Kidney epithelial cell (primary cell): ENCODE measurements around the gene ELMO1. TPM values are rescaled to one million over a fixed set of nuclear protein-coding genes. Genes with fewer than 3 reads are reported as not detected.

Experiments used
- DNase-seq: peaks from one replicate; pipeline ENCODE4 v3.0.0-alpha.2; 2010; ENCODE audit warnings: low read depth
- H3K27me3 ChIP-seq: 2 replicates; pipeline ENCODE4 v1.6.0; 2011; ENCODE audit warnings: low read length; ENCODE audit not compliant: control insufficient read depth, insufficient read depth
- H3K36me3 ChIP-seq: 2 replicates; pipeline ENCODE4 v1.5.1; 2011; ENCODE audit warnings: low read length; ENCODE audit not compliant: control insufficient read depth, insufficient read depth
- H3K4me3 ChIP-seq: 2 replicates; pipeline ENCODE4 v1.5.1; 2011; ENCODE audit warnings: low read depth, mild to moderate bottlenecking, control low read depth, low read length
- total RNA-seq: library from RNA; depleted of rRNA; stranded (reverse); fragments of >200 nt; gene quantifications from 2 replicates; pipeline ENCODE4 v1.2.3, GENCODE V29; 2015
- TF ChIP-seq, protein P1 (sequence below): IDR thresholded peaks from 2 replicates; pipeline ENCODE4 v1.5.1; 2011; ENCODE audit warnings: mild to moderate bottlenecking, moderate library complexity, low read length, control low read depth, inconsistent platforms; ENCODE audit not compliant: insufficient read depth, poor library complexity, severe bottlenecking

Gene ELMO1
- total RNA-seq, 1 donor from 2014 or later = 11.4 TPM

DNA sequence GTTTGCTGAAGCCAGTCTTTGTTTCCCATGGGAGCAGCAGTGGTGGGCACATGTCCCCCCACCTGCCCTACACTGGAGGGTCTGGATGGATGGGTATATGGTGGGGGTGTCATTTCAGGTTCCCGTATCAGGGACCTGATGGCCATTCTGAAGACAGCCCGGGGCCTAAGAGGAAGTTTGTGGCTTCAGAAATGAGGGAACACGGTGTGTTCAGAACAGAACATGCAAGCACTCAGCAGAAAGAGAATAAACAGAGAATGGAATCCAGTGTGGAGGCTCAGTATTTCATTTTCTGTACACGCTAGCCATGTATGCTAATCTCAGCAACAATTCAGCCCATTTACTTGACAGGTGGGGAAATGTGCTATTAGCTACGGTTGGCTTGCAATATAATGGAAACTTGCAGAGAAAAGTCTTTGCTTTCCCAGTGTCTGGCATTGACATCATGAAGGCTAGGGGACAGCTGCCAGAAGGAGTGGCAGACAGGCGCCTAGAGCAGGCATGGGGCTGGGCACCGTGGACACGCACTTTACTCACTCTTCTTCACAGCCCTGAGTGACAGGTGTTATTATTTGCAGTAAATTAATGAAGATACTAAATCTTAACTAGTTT lies 98.6 kb downstream of the ELMO1 start:
- TF ChIP-seq, protein P1, sequence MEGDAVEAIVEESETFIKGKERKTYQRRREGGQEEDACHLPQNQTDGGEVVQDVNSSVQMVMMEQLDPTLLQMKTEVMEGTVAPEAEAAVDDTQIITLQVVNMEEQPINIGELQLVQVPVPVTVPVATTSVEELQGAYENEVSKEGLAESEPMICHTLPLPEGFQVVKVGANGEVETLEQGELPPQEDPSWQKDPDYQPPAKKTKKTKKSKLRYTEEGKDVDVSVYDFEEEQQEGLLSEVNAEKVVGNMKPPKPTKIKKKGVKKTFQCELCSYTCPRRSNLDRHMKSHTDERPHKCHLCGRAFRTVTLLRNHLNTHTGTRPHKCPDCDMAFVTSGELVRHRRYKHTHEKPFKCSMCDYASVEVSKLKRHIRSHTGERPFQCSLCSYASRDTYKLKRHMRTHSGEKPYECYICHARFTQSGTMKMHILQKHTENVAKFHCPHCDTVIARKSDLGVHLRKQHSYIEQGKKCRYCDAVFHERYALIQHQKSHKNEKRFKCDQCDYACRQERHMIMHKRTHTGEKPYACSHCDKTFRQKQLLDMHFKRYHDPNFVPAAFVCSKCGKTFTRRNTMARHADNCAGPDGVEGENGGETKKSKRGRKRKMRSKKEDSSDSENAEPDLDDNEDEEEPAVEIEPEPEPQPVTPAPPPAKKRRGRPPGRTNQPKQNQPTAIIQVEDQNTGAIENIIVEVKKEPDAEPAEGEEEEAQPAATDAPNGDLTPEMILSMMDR = no peak
- Histone ChIP-seq H3K27me3 (no peaks in the 10 kb centered on the region), H3K4me3 (no peak overlapping the region), H3K36me3 (no peaks in the 10 kb centered on the region)
- DNase-seq = no peak

DNA sequence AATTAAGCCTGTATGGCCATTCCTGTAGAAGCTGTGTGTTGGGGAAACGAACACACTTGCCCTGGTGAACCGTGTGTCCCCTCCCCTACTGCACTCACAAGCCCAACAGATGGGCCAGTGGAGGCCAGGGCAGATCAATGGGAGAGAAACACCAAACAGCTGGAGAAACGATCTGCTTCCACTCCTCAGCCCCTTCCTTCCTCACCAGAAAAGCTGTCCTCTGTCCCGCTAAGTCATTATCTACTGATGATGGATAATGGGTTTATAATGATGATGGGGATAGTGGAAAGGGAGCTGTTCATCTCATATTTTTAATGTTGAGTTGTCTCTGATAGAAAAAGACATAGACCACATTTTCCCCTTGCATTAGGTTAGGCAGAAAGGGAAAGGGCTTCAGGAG lies 99.7 kb downstream of the ELMO1 start:
- TF ChIP-seq, protein P1 = no peak
- H3K27me3 ChIP-seq = no peaks in the 10 kb centered on the region
- H3K4me3 ChIP-seq = no peak overlapping the region
- DNase-seq = no peak
- H3K36me3 ChIP-seq = no peaks in the 10 kb centered on the region

DNA sequence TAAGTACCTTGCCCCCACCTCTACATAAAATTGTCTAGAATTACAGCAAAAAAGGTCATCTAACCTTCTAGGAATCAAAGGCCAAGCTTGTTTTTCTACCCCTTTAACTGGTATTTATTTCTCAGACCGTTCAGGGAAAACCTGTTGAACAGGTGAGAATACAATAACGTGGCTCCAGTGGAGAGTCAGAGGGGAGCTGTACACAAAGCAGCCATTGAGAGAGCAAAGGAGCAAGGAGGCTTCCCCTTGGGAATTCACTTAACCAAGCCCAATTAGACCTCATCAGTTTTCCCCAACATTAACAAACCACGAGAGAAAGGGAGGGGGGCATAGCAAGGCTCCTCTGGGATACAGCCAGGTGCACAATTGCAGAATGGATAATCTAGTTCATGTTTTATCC lies 101.9 kb downstream of the ELMO1 start:
- Histone ChIP-seq H3K36me3 (no peaks in the 10 kb centered on the region), H3K27me3 (no peaks in the 10 kb centered on the region), H3K4me3 (no peak overlapping the region)
- TF ChIP-seq, protein P1 = no peak
- no peak for DNase-seq

DNA sequence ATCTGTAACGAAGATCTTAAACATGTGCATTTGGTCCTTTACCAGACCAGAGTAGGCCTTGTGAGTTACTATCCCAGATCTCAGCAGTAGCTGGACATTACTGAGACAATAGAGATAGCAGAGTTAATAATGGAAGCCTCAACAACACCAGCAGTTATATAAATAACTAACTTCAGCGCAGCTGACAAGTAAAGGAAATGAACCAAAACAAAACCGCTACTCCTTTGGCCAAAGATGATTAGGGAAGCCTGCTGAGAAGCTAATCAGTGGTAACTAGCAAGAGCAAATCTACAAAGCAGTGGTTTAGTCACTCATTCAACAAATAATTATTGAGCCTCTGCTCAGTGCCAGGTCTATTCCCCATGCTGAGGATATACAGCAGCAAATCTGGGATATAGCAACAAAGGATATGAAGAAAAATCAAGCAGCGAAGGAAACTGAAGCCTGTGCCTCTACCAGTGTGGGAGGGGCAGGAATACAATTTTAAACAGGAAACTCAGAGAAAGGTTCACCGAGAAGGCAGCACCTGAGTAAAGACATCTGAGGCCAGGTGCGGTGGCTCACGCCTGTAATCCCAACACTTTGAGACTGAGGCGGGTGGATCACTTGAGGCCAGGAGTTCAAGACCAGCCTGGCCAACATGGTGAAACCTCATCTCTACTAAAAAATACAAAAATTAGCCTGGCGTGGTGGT lies 103.6 kb downstream of the ELMO1 start:
- no peaks in the 10 kb centered on the region for H3K27me3 ChIP-seq
- no peaks in the 10 kb centered on the region for H3K36me3 ChIP-seq
- H3K4me3 ChIP-seq = no peak overlapping the region
- no peak for DNase-seq
- TF ChIP-seq, protein P1 = no peak

DNA sequence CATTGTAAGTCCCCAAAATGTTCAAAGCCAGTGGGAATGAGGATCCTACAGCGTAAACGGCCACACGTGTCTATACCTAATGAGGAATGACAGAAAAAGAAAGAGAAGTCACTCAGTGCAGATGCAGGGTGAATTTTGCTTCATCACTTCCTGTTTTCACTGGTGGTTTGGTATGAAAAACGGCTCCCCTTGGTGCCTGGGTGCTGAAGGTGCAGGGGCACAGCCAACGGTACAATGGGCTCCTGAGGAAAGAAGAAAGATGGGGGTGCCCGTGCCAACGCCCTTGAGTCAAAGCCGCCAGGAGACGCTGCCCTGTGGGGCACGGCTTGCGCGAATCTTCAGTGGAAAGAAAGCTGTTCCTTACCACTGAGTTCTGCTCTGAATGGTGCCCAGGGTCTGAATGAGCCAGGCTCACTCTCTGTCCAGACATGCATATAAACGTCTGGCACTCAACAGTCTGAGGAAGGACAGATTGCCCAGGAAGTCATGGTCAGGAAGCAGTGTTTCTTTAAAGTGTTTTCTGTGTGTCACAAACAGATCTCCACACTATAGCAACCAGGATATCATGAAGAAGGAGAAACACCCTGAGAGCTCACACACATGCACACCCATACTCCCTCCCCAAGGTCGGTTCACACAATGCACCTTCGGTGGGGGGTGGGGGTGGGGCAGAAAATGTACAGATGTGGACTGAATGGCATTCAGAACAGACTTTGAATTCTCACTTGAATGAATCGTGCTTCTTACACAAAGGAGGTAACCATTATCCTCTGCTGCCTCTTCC lies 105.8 kb downstream of the ELMO1 start:
- TF ChIP-seq, protein P1 = no peak
- no peak for DNase-seq

More for the DNA sequence above, 105.8 kb downstream of the ELMO1 start:
- Histone ChIP-seq H3K36me3 (no peaks in the 10 kb centered on the region), H3K27me3 (no peaks in the 10 kb centered on the region), H3K4me3 (no peak overlapping the region)
